ENCODE results near the gene RFLNA. TPM values are rescaled to one million over a fixed set of nuclear protein-coding genes. Genes with fewer than 3 reads are reported as not detected.

Gene RFLNA
- total and polyA plus RNA-seq, 2 of the 13 experiments (the other 11 are each of a cell fraction or from before 2014, with no cell fraction given), result not detected

DNA sequence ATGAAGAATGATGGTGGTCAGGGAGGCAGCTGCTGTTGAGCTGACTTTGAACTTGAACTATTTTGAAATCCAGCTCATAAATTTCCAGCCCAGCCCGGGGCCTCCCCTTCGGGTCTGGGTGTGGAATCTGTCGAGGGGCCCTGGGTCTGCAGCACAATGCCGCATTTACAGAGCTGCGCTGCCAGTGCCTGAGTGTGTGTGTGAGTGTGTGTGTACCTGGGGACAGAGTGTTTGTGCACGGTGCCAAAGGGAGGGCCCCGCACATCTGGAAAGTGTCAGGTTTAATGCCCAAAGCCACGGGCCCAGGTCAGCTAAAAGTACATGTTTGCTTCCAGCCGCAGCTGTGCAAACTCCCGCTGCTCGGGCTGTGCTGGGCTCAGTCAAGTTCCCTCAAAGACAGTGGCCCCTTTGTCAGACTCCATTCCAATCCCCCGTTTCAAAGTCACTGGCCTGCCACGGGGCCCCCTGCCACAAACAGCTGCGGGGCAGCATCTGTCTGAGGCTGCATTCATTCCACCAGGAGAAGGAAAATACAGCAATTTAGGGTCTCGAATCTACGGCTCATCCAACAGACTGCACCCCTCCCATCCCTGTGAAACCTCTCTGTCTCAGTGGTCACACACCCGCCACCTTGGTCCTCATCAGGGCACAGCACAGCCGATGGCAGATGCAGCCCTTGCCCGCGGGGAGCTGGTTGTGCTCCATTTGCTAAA, 16.3 kb upstream of the RFLNA start (continued):
- TF ChIP-seq, protein P1, sequence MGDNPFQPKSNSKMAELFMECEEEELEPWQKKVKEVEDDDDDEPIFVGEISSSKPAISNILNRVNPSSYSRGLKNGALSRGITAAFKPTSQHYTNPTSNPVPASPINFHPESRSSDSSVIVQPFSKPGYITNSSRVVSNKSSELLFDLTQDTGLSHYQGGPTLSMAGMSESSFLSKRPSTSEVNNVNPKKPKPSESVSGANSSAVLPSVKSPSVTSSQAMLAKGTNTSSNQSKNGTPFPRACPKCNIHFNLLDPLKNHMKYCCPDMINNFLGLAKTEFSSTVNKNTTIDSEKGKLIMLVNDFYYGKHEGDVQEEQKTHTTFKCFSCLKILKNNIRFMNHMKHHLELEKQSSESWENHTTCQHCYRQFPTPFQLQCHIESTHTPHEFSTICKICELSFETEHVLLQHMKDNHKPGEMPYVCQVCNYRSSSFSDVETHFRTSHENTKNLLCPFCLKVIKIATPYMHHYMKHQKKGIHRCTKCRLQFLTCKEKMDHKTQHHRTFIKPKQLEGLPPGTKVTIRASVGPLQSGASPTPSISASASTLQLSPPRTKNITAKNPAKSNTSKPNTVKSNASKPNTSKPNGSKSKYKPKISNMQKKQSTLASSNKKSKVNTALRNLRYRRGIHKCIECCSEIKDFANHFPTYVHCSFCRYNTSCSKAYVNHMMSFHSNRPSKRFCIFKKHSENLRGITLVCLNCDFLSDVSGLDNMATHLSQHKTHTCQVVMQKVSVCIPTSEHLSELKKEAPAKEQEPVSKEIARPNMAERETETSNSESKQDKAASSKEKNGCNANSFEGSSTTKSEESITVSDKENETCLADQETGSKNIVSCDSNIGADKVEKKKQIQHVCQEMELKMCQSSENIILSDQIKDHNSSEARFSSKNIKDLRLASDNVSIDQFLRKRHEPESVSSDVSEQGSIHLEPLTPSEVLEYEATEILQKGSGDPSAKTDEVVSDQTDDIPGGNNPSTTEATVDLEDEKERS (CRISPR knock-in tag; IDR thresholded peaks at IDR 0.05), result no peak
- peak; percentile 97 for TF ChIP-seq TFAP4 (IDR thresholded peaks at IDR 0.05; ENCODE audit: borderline replicate concordance, low read depth)
- TF ChIP-seq ZNF772 (CRISPR knock-in tag; IDR thresholded peaks at IDR 0.05), result no peak
- peak in 1 of 2 experiments; percentile 41; a peak in 1 of 4 replicates for TF ChIP-seq KLF16 (CRISPR knock-in tag; IDR thresholded peaks at IDR 0.05)
- TF ChIP-seq TEF (CRISPR knock-in tag; IDR thresholded peaks at IDR 0.05), result no peak
- TF ChIP-seq ZNF407 (CRISPR knock-in tag; IDR thresholded peaks at IDR 0.05; ENCODE audit: not compliant biosample characterization), result no peak
- TF ChIP-seq, protein P2, sequence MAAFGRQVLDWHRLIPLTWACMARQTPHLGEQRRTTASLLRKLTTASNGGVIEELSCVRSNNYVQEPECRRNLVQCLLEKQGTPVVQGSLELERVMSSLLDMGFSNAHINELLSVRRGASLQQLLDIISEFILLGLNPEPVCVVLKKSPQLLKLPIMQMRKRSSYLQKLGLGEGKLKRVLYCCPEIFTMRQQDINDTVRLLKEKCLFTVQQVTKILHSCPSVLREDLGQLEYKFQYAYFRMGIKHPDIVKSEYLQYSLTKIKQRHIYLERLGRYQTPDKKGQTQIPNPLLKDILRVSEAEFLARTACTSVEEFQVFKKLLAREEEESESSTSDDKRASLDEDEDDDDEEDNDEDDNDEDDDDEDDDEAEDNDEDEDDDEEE (CRISPR knock-in tag; IDR thresholded peaks at IDR 0.05), result no peak
- TF ChIP-seq CHD4 (IDR thresholded peaks at IDR 0.05; ENCODE audit: borderline replicate concordance, low read length), result peak; percentile 27; the same call in 1 of the 2 replicates
- TF ChIP-seq, protein P3, sequence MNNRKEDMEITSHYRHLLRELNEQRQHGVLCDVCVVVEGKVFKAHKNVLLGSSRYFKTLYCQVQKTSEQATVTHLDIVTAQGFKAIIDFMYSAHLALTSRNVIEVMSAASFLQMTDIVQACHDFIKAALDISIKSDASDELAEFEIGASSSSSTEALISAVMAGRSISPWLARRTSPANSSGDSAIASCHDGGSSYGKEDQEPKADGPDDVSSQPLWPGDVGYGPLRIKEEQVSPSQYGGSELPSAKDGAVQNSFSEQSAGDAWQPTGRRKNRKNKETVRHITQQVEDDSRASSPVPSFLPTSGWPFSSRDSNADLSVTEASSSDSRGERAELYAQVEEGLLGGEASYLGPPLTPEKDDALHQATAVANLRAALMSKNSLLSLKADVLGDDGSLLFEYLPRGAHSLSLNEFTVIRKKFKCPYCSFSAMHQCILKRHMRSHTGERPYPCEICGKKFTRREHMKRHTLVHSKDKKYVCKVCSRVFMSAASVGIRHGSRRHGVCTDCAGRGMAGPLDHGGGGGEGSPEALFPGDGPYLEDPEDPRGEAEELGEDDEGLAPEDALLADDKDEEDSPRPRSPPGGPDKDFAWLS (CRISPR knock-in tag; IDR thresholded peaks at IDR 0.05; ENCODE audit: borderline replicate concordance), result 0 out of 2 replicates have a peak, but pooled peaks have one; percentile 49
